Breast epithelium (tissue), 3 donors: Measurements from ENCODE around the gene NUMA1.

Source experiments
- POLR2A ChIP-seq: fragments of 450-650 bp; IDR thresholded peaks from one replicate; pipeline ENCODE4 v1.6.1; 2016; ENCODE audit warnings: antibody characterized with exemption, mild to moderate bottlenecking, moderate library complexity
- POLR2AphosphoS5 ChIP-seq, 3 donors: sonication (generic); formaldehyde crosslinking; IDR thresholded peaks; one replicate each; pipeline ENCODE4 v1.6.1; 2017; ENCODE audit warnings: antibody characterized with exemption in 3 of 3
- TF ChIP-seq, protein P1 (sequence below), 3 donors: fragments of 450-650 bp; IDR thresholded peaks; one replicate each; pipeline ENCODE4 v1.5.1; 2016 to 2017; ENCODE audit warnings: antibody characterized with exemption in 3 of 3, mild to moderate bottlenecking in 3 of 3, moderate library complexity in 3 of 3

- TF ChIP-seq POLR2A (peak; percentile 34), POLR2AphosphoS5 (IDR thresholded peaks at IDR 0.05) (peak; percentile 85 to 96 (median 87))
- TF ChIP-seq, protein P1, sequence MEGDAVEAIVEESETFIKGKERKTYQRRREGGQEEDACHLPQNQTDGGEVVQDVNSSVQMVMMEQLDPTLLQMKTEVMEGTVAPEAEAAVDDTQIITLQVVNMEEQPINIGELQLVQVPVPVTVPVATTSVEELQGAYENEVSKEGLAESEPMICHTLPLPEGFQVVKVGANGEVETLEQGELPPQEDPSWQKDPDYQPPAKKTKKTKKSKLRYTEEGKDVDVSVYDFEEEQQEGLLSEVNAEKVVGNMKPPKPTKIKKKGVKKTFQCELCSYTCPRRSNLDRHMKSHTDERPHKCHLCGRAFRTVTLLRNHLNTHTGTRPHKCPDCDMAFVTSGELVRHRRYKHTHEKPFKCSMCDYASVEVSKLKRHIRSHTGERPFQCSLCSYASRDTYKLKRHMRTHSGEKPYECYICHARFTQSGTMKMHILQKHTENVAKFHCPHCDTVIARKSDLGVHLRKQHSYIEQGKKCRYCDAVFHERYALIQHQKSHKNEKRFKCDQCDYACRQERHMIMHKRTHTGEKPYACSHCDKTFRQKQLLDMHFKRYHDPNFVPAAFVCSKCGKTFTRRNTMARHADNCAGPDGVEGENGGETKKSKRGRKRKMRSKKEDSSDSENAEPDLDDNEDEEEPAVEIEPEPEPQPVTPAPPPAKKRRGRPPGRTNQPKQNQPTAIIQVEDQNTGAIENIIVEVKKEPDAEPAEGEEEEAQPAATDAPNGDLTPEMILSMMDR (IDR thresholded peaks at IDR 0.05), result peak; percentile 53 to 87 (median 80)
Measured at GRCh38 chr11:72102946-72103753, 22.8 kb upstream of the NUMA1 start, which contains the start of gene LAMTOR1.
